GM19193 (cell line): ENCODE data around the gene TMED10.

Experiments used
- POLR2A ChIP-seq: IDR thresholded peaks from 4 replicates; pipeline ENCODE4 v1.6.1; 2011; ENCODE audit not compliant: insufficient read depth, insufficient read length; ENCODE audit errors: extremely low read depth

Gene TMED10

GRCh38 chr14:75090353-75090752 lies 86.1 kb downstream of the TMED10 start:
- no peak for TF ChIP-seq POLR2A

GRCh38 chr14:75088566-75089373 lies 87.6 kb downstream of the TMED10 start:
- TF ChIP-seq POLR2A: no peak

GRCh38 chr14:75088153-75088552 lies 88.3 kb downstream of the TMED10 start:
- TF ChIP-seq POLR2A: no peak

GRCh38 chr14:75084513-75084912 lies 91.9 kb downstream of the TMED10 start:
- no peak for TF ChIP-seq POLR2A

GRCh38 chr14:75083271-75083670 lies 93.1 kb downstream of the TMED10 start:
- TF ChIP-seq POLR2A: no peak

- TF ChIP-seq POLR2A: no peak
Observed at GRCh38 chr14:75081660-75082229, 94.7 kb downstream of the TMED10 start.
